ENCODE results near the gene RIBC2.

DNA sequence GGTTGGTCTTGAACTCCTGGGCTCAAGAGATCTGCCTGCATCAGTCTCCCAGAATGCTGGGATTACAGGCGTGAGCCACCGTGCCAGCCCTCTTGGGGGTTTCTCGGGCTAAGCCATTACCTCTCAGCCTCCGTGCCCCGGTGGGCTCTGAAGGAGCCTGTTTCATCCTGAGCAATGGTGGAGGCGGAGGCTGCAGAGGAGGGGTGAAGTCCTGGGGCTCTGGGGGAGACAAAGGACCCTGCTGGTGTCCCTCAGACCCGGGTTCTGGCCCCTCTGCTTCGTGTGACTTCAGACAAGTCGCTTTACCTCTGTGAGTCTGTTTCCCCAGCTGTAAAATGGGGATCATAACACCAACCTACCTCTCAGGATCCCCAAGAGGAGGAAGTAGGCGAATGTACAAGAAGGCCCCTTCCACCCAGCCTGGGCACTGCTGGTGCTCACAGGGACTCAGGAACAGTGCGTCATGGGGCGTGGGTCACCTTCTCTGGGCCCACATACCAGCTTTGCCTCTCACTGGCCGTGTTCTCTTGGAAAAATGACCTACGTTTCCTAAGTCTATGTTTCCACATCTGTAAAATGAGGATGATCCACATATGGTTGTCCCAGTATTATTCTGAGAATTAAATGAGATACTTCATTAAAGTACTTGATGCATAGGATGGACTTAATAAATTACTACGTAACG, 36.8 kb downstream of the RIBC2 start:
- TF ChIP-seq POLR2A (IDR thresholded peaks at IDR 0.05; ENCODE audit: low read length) (no peak), GATA1 (IDR thresholded peaks at IDR 0.05; ENCODE audit: low read depth, low read length) (no peak)

All from erythroblast (primary cell).